ENCODE data around the gene TNNT2. TPM values are rescaled to one million over a fixed set of nuclear protein-coding genes. Genes with fewer than 3 reads are reported as not detected.

Gene TNNT2
- total and polyA plus RNA-seq, 5 donors = 5,203 to 16,707 (median 7,247) TPM

GRCh38 chr1:201391651-201392511 is 14.4 kb upstream of the TNNT2 start:
- Histone ChIP-seq H3K27me3 (ENCODE audit: control insufficient read depth, insufficient read depth) (no peaks in the 10 kb centered on the region), H3K4me1 (ENCODE audit: control insufficient read depth, insufficient read depth, low read length) (no peaks in the 10 kb centered on the region), H3K27ac (ENCODE audit: low read length) (no peak overlapping the region), H3K9me3 (ENCODE audit: control insufficient read depth, low read length) (no peaks in the 10 kb centered on the region), H3K4me3 (ENCODE audit: low read length) (no peak overlapping the region)
- ATAC-seq (no peak), DNase-seq (peak in 1 of 3 donors; percentile 11)
- 75% methylated on average over 9 of the region's 9 CpGs for WGBS
- intact Hi-C loops (cut with DNase I) = no loop called here

GRCh38 chr1:201391225-201391624 is 13.7 kb upstream of the TNNT2 start:
- peak in 1 of 3 donors; percentile 1 for DNase-seq
- WGBS = 96% methylated on average over 1 of the region's 1 CpG
- Histone ChIP-seq H3K27me3 (ENCODE audit: control insufficient read depth, insufficient read depth) (no peaks in the 10 kb centered on the region), H3K4me3 (ENCODE audit: low read length) (no peak overlapping the region), H3K9me3 (ENCODE audit: control insufficient read depth, low read length) (no peaks in the 10 kb centered on the region), H3K4me1 (ENCODE audit: control insufficient read depth, insufficient read depth, low read length) (no peaks in the 10 kb centered on the region), H3K27ac (ENCODE audit: low read length) (no peak overlapping the region)
- intact Hi-C loops (cut with DNase I) = no loop called here
- no peak for ATAC-seq

- Histone ChIP-seq H3K9me3 (ENCODE audit: control insufficient read depth, low read length) (no peaks in the 10 kb centered on the region), H3K27ac (ENCODE audit: low read length) (no peak overlapping the region), H3K4me1 (ENCODE audit: control insufficient read depth, insufficient read depth, low read length) (no peaks in the 10 kb centered on the region), H3K27me3 (ENCODE audit: control insufficient read depth, insufficient read depth) (no peaks in the 10 kb centered on the region), H3K4me3 (ENCODE audit: low read length) (no peak overlapping the region)
- ATAC-seq (no peak), DNase-seq (peak in 1 of 3 donors; percentile 29)
- 84% methylated on average over 12 of the region's 12 CpGs for WGBS
- intact Hi-C loops (cut with DNase I) = no loop called here
Observed at GRCh38 chr1:201389051-201389450, 11.6 kb upstream of the TNNT2 start.

GRCh38 chr1:201386208-201386607 is 8.7 kb upstream of the TNNT2 start:
- DNase-seq (peak in 1 of 3 donors; percentile 41), ATAC-seq (no peak)
- WGBS = 86% methylated on average over 8 of the region's 8 CpGs

GRCh38 chr1:201385299-201385891 is 7.9 kb upstream of the TNNT2 start:
- intact Hi-C loops (cut with DNase I) = no loop called here
- Histone ChIP-seq H3K4me3 (ENCODE audit: low read length) (no peak overlapping the region), H3K27me3 (ENCODE audit: control insufficient read depth, insufficient read depth) (no peaks in the 10 kb centered on the region), H3K9me3 (ENCODE audit: control insufficient read depth, low read length) (no peaks in the 10 kb centered on the region), H3K27ac (ENCODE audit: low read length) (no peak overlapping the region), H3K4me1 (ENCODE audit: control insufficient read depth, insufficient read depth, low read length) (no peaks in the 10 kb centered on the region)
- WGBS = 75% methylated on average over 8 of the region's 8 CpGs
- DNase-seq (peak in 2 of 3 donors; percentile 76 to 81), ATAC-seq (peak; percentile 45 to 49)

More at GRCh38 chr1:201386208-201386607, 8.7 kb upstream of the TNNT2 start:
- Histone ChIP-seq H3K27ac (ENCODE audit: low read length) (no peak overlapping the region), H3K9me3 (ENCODE audit: control insufficient read depth, low read length) (no peaks in the 10 kb centered on the region), H3K4me1 (ENCODE audit: control insufficient read depth, insufficient read depth, low read length) (no peaks in the 10 kb centered on the region), H3K4me3 (ENCODE audit: low read length) (no peak overlapping the region), H3K27me3 (ENCODE audit: control insufficient read depth, insufficient read depth) (no peaks in the 10 kb centered on the region)
- intact Hi-C loops (cut with DNase I) = no loop called here

GRCh38 chr1:201384406-201384782 is 6.9 kb upstream of the TNNT2 start:
- H3K4me1 ChIP-seq (ENCODE audit: control insufficient read depth, insufficient read depth, low read length) = no peaks in the 10 kb centered on the region
- no peaks in the 10 kb centered on the region for H3K9me3 ChIP-seq (ENCODE audit: control insufficient read depth, low read length)
- H3K4me3 ChIP-seq (ENCODE audit: low read length) = no peak overlapping the region
- ATAC-seq (no peak), DNase-seq (peak in 1 of 3 donors; percentile 23)
- H3K27me3 ChIP-seq (ENCODE audit: control insufficient read depth, insufficient read depth) = no peaks in the 10 kb centered on the region
- WGBS = 72% methylated on average over 4 of the region's 4 CpGs
- H3K27ac ChIP-seq (ENCODE audit: low read length) = peak overlapping the region; percentile 50
- intact Hi-C loops (cut with DNase I) = no loop called here

- Histone ChIP-seq H3K4me1 (ENCODE audit: control insufficient read depth, insufficient read depth, low read length) (no peaks in the 10 kb centered on the region), H3K9me3 (ENCODE audit: control insufficient read depth, low read length) (no peaks in the 10 kb centered on the region), H3K4me3 (ENCODE audit: low read length) (no peak overlapping the region), H3K27me3 (ENCODE audit: control insufficient read depth, insufficient read depth) (no peaks in the 10 kb centered on the region), H3K27ac (ENCODE audit: low read length) (peak overlapping the region; percentile 68)
- WGBS = 83% methylated on average over 4 of the region's 4 CpGs
- DNase-seq = peak in 1 of 3 donors; percentile 43
- peak in 1 of 2 donors; percentile 14 for ATAC-seq
- intact Hi-C loops (cut with DNase I) = no loop called here
Observed at GRCh38 chr1:201383647-201384405, 6.3 kb upstream of the TNNT2 start.

- Histone ChIP-seq H3K9me3 (ENCODE audit: control insufficient read depth, low read length) (no peaks in the 10 kb centered on the region), H3K27me3 (ENCODE audit: control insufficient read depth, insufficient read depth) (no peaks in the 10 kb centered on the region), H3K27ac (ENCODE audit: low read length) (no peak overlapping the region), H3K4me1 (ENCODE audit: control insufficient read depth, insufficient read depth, low read length) (no peaks in the 10 kb centered on the region), H3K4me3 (ENCODE audit: low read length) (no peak overlapping the region)
- 70% methylated on average over 7 of the region's 7 CpGs for WGBS
- no peak for ATAC-seq
- DNase-seq = peak in 2 of 3 donors; percentile 55 to 68
- intact Hi-C loops (cut with DNase I) = no loop called here
Observed at GRCh38 chr1:201381130-201381529, 3.6 kb upstream of the TNNT2 start.

GRCh38 chr1:201379733-201380242 is 2.3 kb upstream of the TNNT2 start:
- Histone ChIP-seq H3K9me3 (ENCODE audit: control insufficient read depth, low read length) (no peaks in the 10 kb centered on the region), H3K27me3 (ENCODE audit: control insufficient read depth, insufficient read depth) (no peaks in the 10 kb centered on the region), H3K4me1 (ENCODE audit: control insufficient read depth, insufficient read depth, low read length) (no peaks in the 10 kb centered on the region), H3K27ac (ENCODE audit: low read length) (peak overlapping the region; percentile 24), H3K4me3 (ENCODE audit: low read length) (no peak overlapping the region)
- DNase-seq = peak in 1 of 3 donors; percentile 60
- WGBS = 73% methylated on average over 9 of the region's 9 CpGs
- intact Hi-C loops (cut with DNase I) = no loop called here
- no peak for ATAC-seq

GRCh38 chr1:201378804-201379203 is 1.3 kb upstream of the TNNT2 start:
- ATAC-seq (peak; percentile 16 to 54), DNase-seq (peak in 2 of 3 donors; percentile 74 to 81)
- peak overlapping the region; percentile 97 for H3K27ac ChIP-seq (ENCODE audit: low read length)
- no peaks in the 10 kb centered on the region for H3K4me1 ChIP-seq (ENCODE audit: control insufficient read depth, insufficient read depth, low read length)
- no peak overlapping the region for H3K4me3 ChIP-seq (ENCODE audit: low read length)
- no peaks in the 10 kb centered on the region for H3K27me3 ChIP-seq (ENCODE audit: control insufficient read depth, insufficient read depth)
- no peaks in the 10 kb centered on the region for H3K9me3 ChIP-seq (ENCODE audit: control insufficient read depth, low read length)
- 68% methylated on average over 6 of the region's 6 CpGs for WGBS
- intact Hi-C loops (cut with DNase I) = no loop called here

Data from right cardiac atrium (tissue), 5 donors.